Left cardiac atrium (tissue), 4 donors: ENCODE measurements around the gene B4GALNT3. TPM values are rescaled to one million over a fixed set of nuclear protein-coding genes. Genes with fewer than 3 reads are reported as not detected.
"Not testable (repeated sequence)": the region's sequence is repeated elsewhere in the genome, so short reads cannot be mapped to it uniquely, and the experiment has no call there.

Source experiments
- ATAC-seq, 2 donors: fragments of 200-7000 bp; cut with Tn5 transposase; one replicate each; pipeline ENCODE4 v1.9.1; 2020; ENCODE audit warnings: mild to moderate bottlenecking in 2 of 2, moderate library complexity in 2 of 2
- DNase-seq: peaks from one replicate; pipeline ENCODE4 v3.0.0-alpha.2; 2020
- intact Hi-C, 2 donors: fragments of 100-400 bp; cut with DNase I; formaldehyde crosslinking; loops; one replicate each; pipeline versions ENCODE4 v1.14.1 to v1.15.1; 2022 to 2023
- long read RNA-seq: library from polyadenylated mRNA; unstranded; transcript quantifications from one replicate; pipeline ENCODE4 v2.0.0, GENCODE V29; 2021
- total RNA-seq, 2 donors: library from RNA; stranded (reverse); fragmentation: NEBNext Ultra II Directional; extraction: Animal tissue kit (Norgen Biotek cat#: 25700); gene quantifications; one replicate each; pipeline ENCODE4 v1.2.1, GENCODE V29; 2021
- donor health status: DM: no; HTN: yes; CAD: no.
- donor health status: DM: no; HTN: yes; CAD: no; lungs with severe emphysema.
- donor health status: DM: yes; HTN: yes; CAD: no.
- donor health status: Dilated cardiomyopathy.

B4GALNT3 gene
- 10 to 100 TPM; 20.9 to 22.1 TPM for total RNA-seq
- long read RNA-seq, partial matches to known transcripts, result 8 of 11 reads
- long read RNA-seq, other reads (novel, unspliced or antisense), result 3 of 11 reads

GRCh38 chr12:459430-460258 lies at the start of gene B4GALNT3:
Gene B4GALNT3 (plus strand): TSS chr12:459939. CDS start chr12:460377, 438 bp downstream.
- DNase-seq, result peak; percentile 52
- peak; percentile 76 to 79 for ATAC-seq
- intact Hi-C loops, result loop anchor here in 1 of 2 donors (10.0 kb wide), 1 partner anchor 45 kb away; no protein-coding TSS in a partner anchor

DNA sequence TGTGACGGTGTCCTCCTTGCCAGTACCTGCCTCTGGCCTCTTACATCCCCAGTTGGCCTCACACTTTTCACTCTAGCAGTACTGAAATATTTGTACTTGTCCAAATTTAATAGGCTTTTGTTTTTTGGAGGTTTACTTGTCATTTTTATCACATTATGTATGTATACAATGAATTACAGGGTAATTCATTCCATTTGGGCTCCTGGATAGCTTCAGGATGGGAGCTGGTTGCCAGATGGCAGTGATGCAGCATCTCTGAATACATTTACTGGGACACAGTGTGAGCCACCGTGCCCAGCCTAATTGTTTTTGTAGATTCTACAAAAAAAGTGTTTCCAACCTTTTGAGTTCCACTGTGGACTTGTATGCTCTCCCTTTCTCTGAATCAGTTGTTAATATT lies 44.9 kb upstream of the B4GALNT3 start:
- ATAC-seq, result no peak
- no peak for DNase-seq
- intact Hi-C loops, result no loop called here

GRCh38 chr12:418432-418831 lies 41.3 kb upstream of the B4GALNT3 start:
- ATAC-seq, result no peak
- DNase-seq, result no peak
- intact Hi-C loops, result no loop called here

- ATAC-seq, result no peak
Measured at GRCh38 chr12:422526-422925, 37.2 kb upstream of the B4GALNT3 start.

DNA sequence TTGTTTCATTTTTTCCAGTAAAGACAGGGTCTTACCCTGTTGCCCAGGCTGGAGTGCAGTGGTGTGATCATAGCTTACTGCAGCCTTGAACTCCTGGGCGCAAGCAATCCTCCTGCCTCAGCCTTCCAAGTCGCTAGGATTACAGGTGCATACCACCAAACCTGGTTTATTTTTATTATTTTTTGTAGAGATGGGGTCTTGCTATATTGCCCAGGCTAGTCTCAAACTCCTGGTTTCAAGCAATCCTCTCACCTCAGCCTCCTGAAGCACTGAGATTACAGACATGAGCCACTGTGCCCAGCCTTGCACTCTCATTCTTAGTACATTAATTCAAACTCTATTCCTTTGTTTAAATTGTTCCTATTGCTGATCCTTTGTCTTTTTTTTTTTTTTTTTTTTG lies 24.0 kb upstream of the B4GALNT3 start:
- intact Hi-C loops, ATAC-seq, DNase-seq: not testable (repeated sequence)

More at GRCh38 chr12:422526-422925, 37.2 kb upstream of the B4GALNT3 start:
- no peak for DNase-seq
- intact Hi-C loops, result no loop called here

DNA sequence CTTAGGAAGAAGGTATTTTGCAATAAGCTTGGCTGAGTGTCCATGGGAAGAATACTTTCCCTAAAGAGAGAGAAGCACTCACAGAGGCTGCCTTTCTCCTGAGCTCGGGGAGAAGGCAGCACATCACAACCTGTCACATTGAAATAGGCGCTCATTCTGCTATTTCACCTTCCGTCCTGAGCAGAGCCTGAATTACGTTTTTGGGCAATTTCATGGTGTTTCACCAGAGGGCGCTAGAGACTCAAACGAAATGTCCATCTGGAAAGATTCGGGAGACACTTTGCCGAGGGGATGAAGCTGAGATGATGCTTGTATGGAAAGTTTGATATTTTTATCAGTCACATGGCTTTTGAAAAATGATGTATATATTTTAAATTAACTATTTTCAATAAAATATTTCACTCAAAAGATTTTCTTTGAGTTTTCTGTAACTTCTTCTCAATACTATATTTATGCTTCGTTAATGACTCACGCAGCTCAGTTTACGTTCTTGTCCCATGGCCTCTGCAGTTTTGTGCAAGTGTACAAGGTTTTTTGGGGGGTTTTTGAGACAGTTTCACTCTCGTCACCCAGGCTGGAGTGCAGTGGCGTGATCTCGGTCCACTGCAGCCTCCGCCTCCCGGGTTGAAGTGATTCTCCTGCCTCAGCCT lies 17.4 kb upstream of the B4GALNT3 start:
- ATAC-seq (peak; percentile 29 to 41), DNase-seq (peak; percentile 38)
- intact Hi-C loops, result no loop called here

DNA sequence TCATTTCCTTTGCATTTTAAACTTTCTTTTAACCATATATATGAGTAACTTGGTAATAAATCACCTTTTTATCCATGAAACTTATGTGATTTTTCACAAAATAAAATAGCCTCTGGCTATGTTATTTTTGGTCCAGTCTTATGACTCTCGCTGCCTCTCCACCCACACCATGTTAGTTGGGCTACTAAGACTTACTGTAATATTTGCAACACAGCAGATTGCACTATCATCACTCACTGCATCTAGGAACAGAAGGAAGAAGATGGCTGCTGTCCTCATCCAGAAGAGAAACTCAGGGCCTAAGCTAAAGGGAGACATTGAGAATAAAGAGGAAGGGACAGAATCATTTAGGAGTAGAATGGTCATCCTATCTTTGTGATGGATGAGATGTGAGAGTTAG lies 12.6 kb upstream of the B4GALNT3 start:
- intact Hi-C loops, result no loop called here
- no peak for DNase-seq
- ATAC-seq, result no peak

DNA sequence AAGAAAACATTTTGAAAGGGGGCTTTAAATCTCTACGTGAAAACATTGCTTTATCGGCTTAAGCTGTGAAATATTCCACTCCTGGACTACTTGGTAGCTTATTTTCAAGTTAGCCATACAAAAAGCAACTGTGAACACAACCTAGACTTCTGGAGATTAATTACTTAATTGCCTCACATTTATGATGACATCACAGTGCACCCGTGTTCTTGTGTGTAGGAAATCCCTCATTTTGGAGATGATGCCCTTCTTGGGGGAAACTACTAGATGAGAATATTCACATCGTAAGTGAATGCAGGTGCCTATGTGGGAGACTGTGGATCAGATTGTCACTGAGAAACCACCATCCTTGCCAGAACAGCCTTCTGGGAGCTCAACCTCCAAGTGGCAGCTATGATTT lies 10.5 kb upstream of the B4GALNT3 start:
- intact Hi-C loops, result no loop called here
- ATAC-seq, result no peak
- DNase-seq, result no peak

- DNase-seq (no peak), ATAC-seq (no peak)
- intact Hi-C loops, result loop anchor here in 1 of 2 donors (5.0 to 10.0 kb wide), 2 partner anchors 54 to 97 kb away; no protein-coding TSS in a partner anchor
Measured at GRCh38 chr12:450438-450837, 9.3 kb upstream of the B4GALNT3 start.

DNA sequence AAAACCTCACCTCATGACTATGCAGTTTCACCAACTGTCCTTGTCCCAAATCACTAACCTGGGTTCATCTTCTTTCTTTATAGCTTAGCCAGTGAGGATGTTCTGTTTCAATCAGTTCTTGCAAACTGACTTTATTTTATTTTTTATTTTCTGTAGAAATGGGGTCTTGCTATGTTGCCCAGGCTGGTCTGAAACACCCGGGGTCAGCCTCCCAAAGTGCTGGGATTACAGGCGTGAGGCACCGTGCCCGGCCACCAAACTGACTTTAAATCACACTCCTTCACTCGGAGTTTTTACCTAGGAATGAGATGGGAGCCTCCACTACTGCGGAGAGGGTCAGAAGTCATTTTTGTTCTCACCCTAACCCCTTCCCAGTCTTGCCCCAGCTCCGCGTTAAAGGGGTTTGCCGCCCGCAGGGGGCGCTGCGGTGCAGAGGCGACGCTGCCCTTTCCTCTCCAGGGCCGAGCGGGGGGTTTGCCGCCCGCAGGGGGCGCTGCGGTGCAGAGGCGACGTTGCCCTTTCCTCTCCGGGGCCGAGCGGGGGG lies 7.0 kb upstream of the B4GALNT3 start:
- peak in 1 of 2 donors; percentile 9 for ATAC-seq
- DNase-seq, result no peak
- intact Hi-C loops, result loop anchor here (2.0 to 10.0 kb wide), 4 partner anchors 48 to 95 kb away; no protein-coding TSS in a partner anchor

GRCh38 chr12:454833-455232 lies 4.9 kb upstream of the B4GALNT3 start:
- ATAC-seq (no peak), DNase-seq (no peak)
- intact Hi-C loops, result loop anchor here in 1 of 2 donors (5.0 to 10.0 kb wide), 2 partner anchors 50 to 92 kb away; no protein-coding TSS in a partner anchor

DNA sequence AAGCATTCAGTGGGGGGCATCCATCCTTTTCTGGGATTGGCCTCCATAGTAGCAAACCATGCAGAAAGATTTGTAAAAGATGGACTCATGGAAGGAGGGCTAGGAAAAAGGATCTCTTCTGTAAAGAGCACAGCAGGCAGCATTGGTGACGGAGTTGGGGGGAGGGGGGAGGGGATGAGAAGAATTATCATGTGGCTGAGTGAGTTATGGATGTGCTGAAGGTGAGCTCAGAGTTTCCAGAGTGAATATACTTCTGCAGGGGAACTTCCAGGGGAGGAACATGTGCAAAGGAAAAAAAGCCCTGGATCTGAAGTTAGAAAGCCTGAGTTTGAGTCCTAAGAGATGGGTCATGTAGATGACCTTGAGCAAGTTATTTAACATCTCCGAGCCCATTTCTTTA lies 3.9 kb upstream of the B4GALNT3 start:
- ATAC-seq (no peak), DNase-seq (no peak)
- intact Hi-C loops, result loop anchor here in 1 of 2 donors (10.0 kb wide), 1 partner anchor 49 kb away; no protein-coding TSS in a partner anchor

DNA sequence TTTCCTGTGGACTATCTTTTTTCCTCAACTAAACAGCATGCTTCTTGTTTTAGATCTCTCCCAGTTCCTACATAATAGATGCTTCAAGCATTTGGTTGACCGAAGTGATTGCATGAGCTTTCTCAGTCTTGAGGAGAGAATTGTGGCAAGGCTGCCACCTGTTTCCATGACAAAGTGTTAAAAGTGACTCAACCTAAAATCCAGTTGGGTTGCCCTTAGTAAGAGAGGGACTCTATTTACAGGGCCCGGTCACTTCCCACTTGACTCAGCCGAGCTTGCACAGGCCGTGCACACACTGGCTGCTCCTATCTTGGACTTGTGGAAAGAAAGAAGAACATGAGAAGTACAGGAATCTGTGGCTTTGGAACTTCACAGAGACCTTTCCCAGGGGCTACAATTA lies 2.1 kb upstream of the B4GALNT3 start:
- ATAC-seq (no peak), DNase-seq (no peak)
- intact Hi-C loops, result loop anchor here in 1 of 2 donors (10.0 kb wide), 1 partner anchor 47 kb away; no protein-coding TSS in a partner anchor

GRCh38 chr12:459050-459429 lies 699 bp upstream of the B4GALNT3 start:
- no peak for DNase-seq
- intact Hi-C loops, result loop anchor here in 1 of 2 donors (10.0 kb wide), 1 partner anchor 46 kb away; no protein-coding TSS in a partner anchor
- no peak for ATAC-seq

DNA sequence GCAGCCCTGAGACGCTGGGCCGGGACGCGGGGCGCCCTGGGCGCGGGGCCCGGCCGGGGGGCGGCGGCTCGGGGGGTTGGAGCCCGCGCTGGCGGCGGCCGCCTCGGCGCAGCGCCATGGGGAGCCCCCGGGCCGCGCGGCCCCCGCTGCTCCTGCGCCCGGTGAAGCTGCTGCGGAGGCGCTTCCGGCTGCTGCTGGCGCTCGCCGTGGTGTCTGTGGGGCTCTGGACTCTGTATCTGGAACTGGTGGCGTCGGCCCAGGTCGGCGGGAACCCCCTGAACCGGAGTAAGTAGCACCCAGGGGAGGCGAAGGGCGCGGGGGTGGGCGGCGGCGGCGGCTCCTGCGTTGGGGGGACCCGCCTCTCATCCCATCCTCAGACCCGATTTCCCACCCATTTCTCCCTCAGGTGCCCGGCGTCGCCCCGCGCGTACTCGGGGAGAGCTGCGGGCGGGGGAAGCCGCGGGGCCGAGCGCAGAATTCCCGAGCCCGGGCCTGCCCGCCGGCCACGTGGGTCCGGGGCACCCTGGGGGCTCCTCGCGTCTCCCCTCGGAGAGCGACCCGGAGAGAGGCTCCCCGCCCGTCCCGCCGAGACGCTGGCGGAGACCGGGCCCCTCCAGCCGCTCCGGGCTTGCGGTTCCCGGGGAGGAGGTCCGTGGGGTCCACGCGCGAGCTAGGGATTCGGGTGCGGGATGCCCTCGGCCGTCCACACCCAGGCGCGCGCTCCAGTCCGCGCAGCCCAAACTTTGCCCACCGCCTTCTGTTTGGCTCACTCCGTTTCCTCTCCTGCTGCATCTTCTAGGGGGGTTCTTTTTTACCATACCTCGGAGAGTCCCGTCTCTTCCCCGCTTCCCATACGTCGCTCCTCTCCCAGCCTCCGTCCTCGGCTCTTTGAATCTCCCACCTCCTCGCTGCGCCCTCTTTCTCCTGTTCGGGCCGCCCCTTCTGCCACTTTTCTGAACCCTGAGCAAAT lies 807 bp downstream of the B4GALNT3 start:
- ATAC-seq (peak; percentile 10 to 18), DNase-seq (peak; percentile 52)
- intact Hi-C loops, result no loop called here

- intact Hi-C loops, result no loop called here
- ATAC-seq (no peak), DNase-seq (no peak)
Measured at GRCh38 chr12:461425-461824, 1.7 kb downstream of the B4GALNT3 start.

DNA sequence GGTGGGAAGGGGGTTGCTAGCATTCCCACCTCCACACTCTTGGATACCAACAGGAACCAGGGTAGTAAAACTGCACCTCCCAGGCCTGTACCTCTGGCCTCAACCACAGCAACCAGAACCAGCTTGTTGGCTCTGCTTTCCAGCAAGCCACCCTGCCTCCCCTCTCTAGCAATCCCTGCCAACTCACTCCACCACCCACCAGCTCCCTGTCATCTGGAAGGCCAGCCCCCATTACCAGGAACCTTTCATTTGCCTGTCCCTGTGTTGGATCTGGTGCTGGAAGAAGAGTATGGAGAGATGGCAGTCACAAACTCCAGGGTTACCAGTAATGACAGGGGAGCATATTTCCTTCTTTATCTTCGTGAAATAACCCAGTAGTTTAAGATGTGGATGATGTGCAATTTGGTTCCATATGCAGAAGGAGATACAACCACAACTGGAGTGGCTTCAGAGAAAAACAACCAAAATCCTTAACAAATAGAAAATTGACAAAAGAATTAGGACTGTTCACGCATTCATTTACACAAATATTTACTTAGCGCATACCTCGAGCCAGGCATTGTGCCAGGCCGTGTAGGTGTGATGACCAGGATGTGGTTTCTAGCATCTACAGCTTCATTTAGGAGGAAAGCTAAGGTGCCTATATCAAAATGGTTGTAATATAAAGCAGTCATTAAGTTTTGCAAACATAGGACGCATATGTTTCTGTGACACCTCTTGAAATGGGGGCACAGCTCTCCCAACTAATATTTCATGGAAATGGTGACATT lies 3.4 kb downstream of the B4GALNT3 start:
- no peak for ATAC-seq
- no peak for DNase-seq
- intact Hi-C loops, result no loop called here
